Sigmoid colon (tissue), 4 donors: ENCODE measurements around the gene SND1.

Experiments used
- EP300 ChIP-seq, 4 donors: sonication (generic); formaldehyde crosslinking; IDR thresholded peaks; one replicate each; pipeline ENCODE4 v1.6.1; 2017; ENCODE audit warnings: antibody characterized with exemption in 4 of 4
- POLR2A ChIP-seq, 2 donors: fragments of 450-650 bp; IDR thresholded peaks; one replicate each; pipeline ENCODE4 v1.6.1; 2016; ENCODE audit warnings: antibody characterized with exemption in 2 of 2, mild to moderate bottlenecking in 2 of 2, moderate library complexity in 2 of 2

DNA sequence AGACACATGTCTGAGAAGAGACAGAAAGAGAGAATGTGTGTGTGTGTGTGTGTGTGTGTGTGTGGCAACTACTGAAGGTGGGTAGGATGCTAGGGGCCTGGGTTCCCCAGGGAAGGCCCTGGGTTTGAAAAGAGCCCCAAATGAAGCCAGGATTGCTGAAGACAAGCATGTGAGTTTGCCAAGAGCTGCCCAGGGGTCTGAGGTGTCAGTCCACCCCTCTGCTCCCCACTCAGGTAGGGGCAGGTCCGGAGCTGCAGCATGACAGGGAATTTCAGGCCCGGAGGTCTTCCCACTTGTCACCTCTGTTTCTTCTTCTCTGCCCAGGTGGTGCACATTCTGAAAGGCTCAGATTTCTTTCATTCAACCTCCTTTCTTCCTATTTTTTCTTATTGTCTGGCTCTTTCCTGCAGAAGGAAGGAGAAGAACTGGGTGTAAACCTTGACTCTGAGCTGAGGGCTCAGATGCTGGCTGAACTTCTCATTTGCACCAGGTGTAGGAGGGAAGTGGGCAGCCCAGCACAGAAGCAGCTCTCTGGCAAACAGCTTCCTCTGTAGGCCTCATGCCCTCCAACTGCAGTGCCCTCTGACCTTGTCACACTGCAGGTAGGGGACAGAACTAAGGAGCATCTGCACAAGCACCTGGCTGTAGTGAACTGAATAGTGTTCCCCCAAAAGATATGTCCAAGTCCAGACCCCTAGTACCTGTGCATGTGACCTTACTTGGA is 458.8 kb downstream of the SND1 start:
- TF ChIP-seq EP300 (IDR thresholded peaks at IDR 0.05) (no peak), POLR2A (IDR thresholded peaks at IDR 0.05) (no peak)
